ENCODE results near the gene GMDS. TPM values are rescaled to one million over a fixed set of nuclear protein-coding genes. Genes with fewer than 3 reads are reported as not detected.

The GMDS gene
- total RNA-seq, 1 experiment from 2014 or later, result 31.1 TPM

- Histone ChIP-seq H3K4me3 (ENCODE audit: low read depth, low read length) (no peak overlapping the region), H3K27me3 (replicated peaks; ENCODE audit: control insufficient read depth, insufficient read depth, low read length) (no peaks in the 10 kb centered on the region), H3K9me3 (no peaks in the 10 kb centered on the region), H3K36me3 (ENCODE audit: control insufficient read depth, insufficient read depth, low read length) (no peaks in the 10 kb centered on the region), H3K4me1 (no peaks in the 10 kb centered on the region)
- peaks cover 18% of the 10 kb centered on the region for H3K4me1 Mint-ChIP-seq (ENCODE audit: low read depth, unreplicated experiment)
- TF ChIP-seq CTCF (IDR thresholded peaks at IDR 0.05; ENCODE audit: insufficient read depth in 1 of 2, low read depth in 1 of 2, low read length in 1 of 2, severe bottlenecking in 1 of 2, unreplicated experiment in 1 of 2), result no peak
- ChIA-PET POLR2A (no interaction called here), CTCF (no interaction called here)
- H3K4me3 Mint-ChIP-seq (ENCODE audit: unreplicated experiment), result no peak overlapping the region
- no peaks in the 10 kb centered on the region for H3K9me3 Mint-ChIP-seq (ENCODE audit: unreplicated experiment)
- BruUV-seq (replicated peaks), result no TSS peak
- no peak overlapping the region for H3K27ac Mint-ChIP-seq (ENCODE audit: unreplicated experiment)
- intact Hi-C loops (cut with micrococcal nuclease; ENCODE audit: unreplicated experiment), result no loop called here
- no peaks in the 10 kb centered on the region for H3K36me3 Mint-ChIP-seq (ENCODE audit: insufficient read depth, unreplicated experiment)
- no peak for DNase-seq
- H3K27me3 Mint-ChIP-seq (ENCODE audit: insufficient read depth, unreplicated experiment), result no peaks in the 10 kb centered on the region
These were observed 436.0 kb downstream of the GMDS start for GRCh38 chr6:1809291-1809988.

GRCh38 chr6:1806935-1807334, 438.5 kb downstream of the GMDS start:
- no peak for DNase-seq
- Histone ChIP-seq H3K36me3 (ENCODE audit: control insufficient read depth, insufficient read depth, low read length) (no peaks in the 10 kb centered on the region), H3K9me3 (no peaks in the 10 kb centered on the region), H3K4me3 (ENCODE audit: low read depth, low read length) (no peak overlapping the region), H3K4me1 (no peaks in the 10 kb centered on the region), H3K27me3 (replicated peaks; ENCODE audit: control insufficient read depth, insufficient read depth, low read length) (no peaks in the 10 kb centered on the region)
- BruUV-seq (replicated peaks), result no TSS peak
- ChIA-PET CTCF (no interaction called here), POLR2A (no interaction called here)
- Mint-ChIP-seq H3K9me3 (ENCODE audit: unreplicated experiment) (no peaks in the 10 kb centered on the region), H3K27ac (ENCODE audit: unreplicated experiment) (no peak overlapping the region), H3K36me3 (ENCODE audit: insufficient read depth, unreplicated experiment) (no peaks in the 10 kb centered on the region), H3K4me3 (ENCODE audit: unreplicated experiment) (no peak overlapping the region), H3K27me3 (ENCODE audit: insufficient read depth, unreplicated experiment) (no peaks in the 10 kb centered on the region), H3K4me1 (ENCODE audit: low read depth, unreplicated experiment) (peaks cover 14% of the 10 kb centered on the region)
- intact Hi-C loops (cut with micrococcal nuclease; ENCODE audit: unreplicated experiment), result no loop called here
- TF ChIP-seq CTCF (IDR thresholded peaks at IDR 0.05; ENCODE audit: insufficient read depth in 1 of 2, low read depth in 1 of 2, low read length in 1 of 2, severe bottlenecking in 1 of 2, unreplicated experiment in 1 of 2), result no peak

- BruUV-seq (replicated peaks), result no TSS peak
- Histone ChIP-seq H3K4me1 (peaks cover 16% of the 10 kb centered on the region), H3K27me3 (replicated peaks; ENCODE audit: control insufficient read depth, insufficient read depth, low read length) (no peaks in the 10 kb centered on the region), H3K36me3 (ENCODE audit: control insufficient read depth, insufficient read depth, low read length) (no peaks in the 10 kb centered on the region), H3K4me3 (ENCODE audit: low read depth, low read length) (no peak overlapping the region), H3K9me3 (no peaks in the 10 kb centered on the region)
- intact Hi-C loops (cut with micrococcal nuclease; ENCODE audit: unreplicated experiment), result no loop called here
- Mint-ChIP-seq H3K27ac (ENCODE audit: unreplicated experiment) (no peak overlapping the region), H3K9me3 (ENCODE audit: unreplicated experiment) (no peaks in the 10 kb centered on the region), H3K27me3 (ENCODE audit: insufficient read depth, unreplicated experiment) (no peaks in the 10 kb centered on the region), H3K4me3 (ENCODE audit: unreplicated experiment) (no peak overlapping the region), H3K36me3 (ENCODE audit: insufficient read depth, unreplicated experiment) (no peaks in the 10 kb centered on the region), H3K4me1 (ENCODE audit: low read depth, unreplicated experiment) (peaks cover 7% of the 10 kb centered on the region)
- TF ChIP-seq CTCF (IDR thresholded peaks at IDR 0.05; ENCODE audit: insufficient read depth in 1 of 2, low read depth in 1 of 2, low read length in 1 of 2, severe bottlenecking in 1 of 2, unreplicated experiment in 1 of 2), result no peak
- ChIA-PET CTCF (no interaction called here), POLR2A (no interaction called here)
- no peak for DNase-seq
These were observed 442.7 kb downstream of the GMDS start for GRCh38 chr6:1802491-1803395.

Measured in Caco-2 (cell line).